ENCODE results near the gene DNMBP. TPM values are rescaled to one million over a fixed set of nuclear protein-coding genes. Genes with fewer than 3 reads are reported as not detected.

DNMBP gene
- total and polyA plus RNA-seq, 2 of the 4 experiments (the other 2 are of a cell fraction) = 10.9 to 13.6 TPM

DNA sequence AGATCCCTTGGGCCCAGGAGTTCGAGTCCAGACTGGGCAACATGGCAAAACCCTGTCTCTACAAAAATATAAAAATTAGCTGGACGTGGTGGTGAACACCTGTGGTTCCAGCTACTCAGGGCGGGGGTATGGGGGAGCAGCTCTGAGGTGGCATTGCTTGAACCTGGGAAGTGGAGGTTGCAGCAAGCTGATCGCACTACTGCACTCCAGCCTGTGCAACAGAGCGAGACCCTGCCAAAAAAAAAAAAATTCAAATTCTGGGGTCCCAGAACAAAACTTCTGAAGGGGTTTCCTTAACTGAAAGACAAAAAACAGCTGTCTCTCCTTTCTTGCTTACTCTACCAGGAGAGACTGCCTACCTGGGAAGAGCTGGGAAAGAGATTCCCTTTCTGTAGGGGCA, 27.0 kb downstream of the DNMBP start:
- H4K5ac ChIP-seq (ENCODE audit: low read depth, low read length) = 0 out of 2 replicates have a peak overlapping the region, but pooled peaks have one; percentile 20
- no peak for DNase-seq
- peak overlapping the region; percentile 81; the same call in 1 of the 2 replicates for H2BK120ac ChIP-seq (ENCODE audit: low read depth, low read length)
- H3K4me3 ChIP-seq (ENCODE audit: insufficient read depth, low read depth, low read length) = no peak overlapping the region
- no peak overlapping the region for H3K9ac ChIP-seq (ENCODE audit: low read depth, low read length)
- CTCF ChIA-PET = interaction anchor here (0.6 kb wide), 2 partner anchors 133 to 159 kb away, joined by 4 to 5 read pairs; no protein-coding TSS in a partner anchor
- peaks cover 16% of the 10 kb centered on the region for H3K9me1 ChIP-seq (ENCODE audit: insufficient read depth, low read length)
- TF ChIP-seq RFX5 (IDR thresholded peaks at IDR 0.05; ENCODE audit: low read depth, low read length) (no peak), SMC3 (IDR thresholded peaks at IDR 0.05; ENCODE audit: low read depth, low read length) (no peak)
- WGBS, 2 experiments (ENCODE audit: extremely low coverage in 2 of 2, insufficient read length in 1 of 2) = no CpG with 5 or more reads among the region's 5 CpGs
- H4K91ac ChIP-seq (ENCODE audit: insufficient read depth, low read depth, low read length) = peak overlapping the region; percentile 44; the same call in 1 of the 2 replicates
- H4K8ac ChIP-seq (ENCODE audit: low read depth in 2 of 2, low read length in 2 of 2) = peak overlapping the region in 1 of 2 experiments; percentile 89; a peak in 3 of 4 replicates
- H3K23ac ChIP-seq (ENCODE audit: low read depth, low read length) = peak overlapping the region; percentile 50; the same call in 1 of the 2 replicates
- dilution Hi-C loops (cut with HindIII; ENCODE audit: low sequenced_read_pairs, unreplicated experiment) = no loop called here
- intact Hi-C loops (cut with micrococcal nuclease) = no loop called here
- no peaks in the 10 kb centered on the region for H3K9me3 ChIP-seq (ENCODE audit: control insufficient read depth, insufficient read depth, low read length)
- 0 out of 2 replicates have a peak overlapping the region, but pooled peaks have one; percentile 18 for H3K18ac ChIP-seq (ENCODE audit: low read depth, low read length)
- H3K4me2 ChIP-seq (ENCODE audit: low read depth, low read length) = no peak overlapping the region
- peak overlapping the region; percentile 96 for H2BK5ac ChIP-seq (ENCODE audit: low read depth, low read length, poor library complexity, severe bottlenecking)
- no peak overlapping the region; the same call in 1 of the 2 replicates for H2BK20ac ChIP-seq (ENCODE audit: low read depth, low read length)
- peaks cover 21 to 78% of the 10 kb centered on the region in 2 experiments for H3K79me1 ChIP-seq (ENCODE audit: low read depth in 1 of 2, low read length in 2 of 2)
- no TSS peak for BruUV-seq (replicated peaks)
- H3K14ac ChIP-seq (replicated peaks; ENCODE audit: low read depth, low read length) = peak overlapping the region; percentile 79; the same call in 1 of the 2 replicates
- POLR2A ChIA-PET (ENCODE audit: unreplicated experiment) = no interaction called here
- peak overlapping the region; percentile 49 for H2AK5ac ChIP-seq (ENCODE audit: low read depth, low read length)
- H2BK15ac ChIP-seq (ENCODE audit: low read depth, low read length) = no peak overlapping the region
- H3K4me1 ChIP-seq (ENCODE audit: control insufficient read depth, insufficient read depth, low read length) = peaks cover 22% of the 10 kb centered on the region
- peak overlapping the region; percentile 72 for H3K4ac ChIP-seq (ENCODE audit: low read depth, low read length)
- in situ Hi-C loops (cut with MboI; ENCODE audit: low sequenced_read_pairs) = no loop called here
- no peaks in the 10 kb centered on the region for H3K27me3 ChIP-seq (ENCODE audit: control insufficient read depth, insufficient read depth, low read length)
- H3K27ac ChIP-seq (ENCODE audit: insufficient read depth, low read length) = peak overlapping the region; percentile 27; the same call in 1 of the 2 replicates
- no peaks in the 10 kb centered on the region for H4K20me1 ChIP-seq (ENCODE audit: insufficient read depth, low read length)
- H3K56ac ChIP-seq (ENCODE audit: extremely low read depth, insufficient read depth, low read length) = no peak overlapping the region
- H2AFZ ChIP-seq (replicated peaks; ENCODE audit: low read length, poor library complexity) = no peak overlapping the region
- no peak for ATAC-seq (ENCODE audit: low read depth)
- H3K36me3 ChIP-seq (ENCODE audit: control insufficient read depth, insufficient read depth, low read length) = no peaks in the 10 kb centered on the region
- H2AK9ac ChIP-seq (replicated peaks; ENCODE audit: low read depth, low read length, poor library complexity) = no peak overlapping the region
